GM23338 (cell line): ENCODE results near the gene STXBP5. TPM values are rescaled to one million over a fixed set of nuclear protein-coding genes. Genes with fewer than 3 reads are reported as not detected.
"Not testable (repeated sequence)": the region's sequence is repeated elsewhere in the genome, so short reads cannot be mapped to it uniquely, and the experiment has no call there.

Experiments used
- ATAC-seq: fragments of 200-7000 bp; cut with Tn5 transposase; 3 replicates; pipeline ENCODE4 v1.9.1; 2020
- DNase-seq: peaks from one replicate; pipeline ENCODE4 v3.0.0-alpha.2; 2015; ENCODE audit warnings: low spot score
- H2AFZ ChIP-seq: fragments of 200-600 bp; sonication (generic); 2 replicates; pipeline ENCODE4 v1.8.0; 2016; ENCODE audit warnings: antibody characterized with exemption, mild to moderate bottlenecking, moderate library complexity
- H3F3A ChIP-seq: fragments of 200-600 bp; sonication (generic); replicated peaks from 2 replicates; pipeline ENCODE4 v1.8.0; 2017; ENCODE audit warnings: antibody characterized with exemption, mixed run types, low read depth
- H3K27ac ChIP-seq: fragments of 200-600 bp; sonication (generic); 2 replicates; pipeline ENCODE4 v1.6.1; 2016; ENCODE audit warnings: low read depth
- H3K27me3 ChIP-seq: fragments of 200-600 bp; sonication (generic); 2 replicates; pipeline ENCODE4 v1.8.0; 2016; ENCODE audit warnings: mild to moderate bottlenecking, mixed run types, moderate library complexity; ENCODE audit not compliant: insufficient read depth
- H3K36me3 ChIP-seq: fragments of 200-600 bp; sonication (generic); 2 replicates; pipeline ENCODE4 v1.8.0; 2016; ENCODE audit warnings: mild to moderate bottlenecking; ENCODE audit not compliant: insufficient read depth
- H3K4me1 ChIP-seq: fragments of 200-600 bp; sonication (generic); 2 replicates; pipeline ENCODE4 v1.8.0; 2016; ENCODE audit warnings: mild to moderate bottlenecking, moderate library complexity; ENCODE audit not compliant: insufficient read depth
- H3K4me2 ChIP-seq: fragments of 200-600 bp; sonication (generic); 2 replicates; pipeline ENCODE4 v1.7.1; 2017; ENCODE audit warnings: mixed run types
- H3K4me3 ChIP-seq: fragments of 200-600 bp; sonication (generic); 2 replicates; pipeline ENCODE4 v1.6.1; 2016; ENCODE audit warnings: mixed run types
- H3K79me2 ChIP-seq: fragments of 200-600 bp; sonication (generic); replicated peaks from 2 replicates; pipeline ENCODE4 v1.8.0; 2017; ENCODE audit warnings: mild to moderate bottlenecking; ENCODE audit not compliant: insufficient read depth
- H3K9me2 ChIP-seq: fragments of 200-600 bp; sonication (generic); 2 replicates; pipeline ENCODE4 v1.8.0; 2017; ENCODE audit not compliant: insufficient read depth
- H4K20me1 ChIP-seq: fragments of 200-600 bp; sonication (generic); replicated peaks from 2 replicates; pipeline ENCODE4 v1.8.0; 2017; ENCODE audit warnings: mild to moderate bottlenecking; ENCODE audit not compliant: insufficient read depth
- H3K27ac Mint-ChIP-seq: 2 replicates; pipeline ENCODE4 v1.8.0; 2020; ENCODE audit warnings: inconsistent platforms, mild to moderate bottlenecking, moderate library complexity, mixed read lengths
- H3K27me3 Mint-ChIP-seq: 3 replicates; pipeline ENCODE4 v1.8.0; 2022; ENCODE audit warnings: low read depth, mild to moderate bottlenecking, moderate library complexity, mixed read lengths, inconsistent platforms; ENCODE audit not compliant: insufficient read depth, poor library complexity
- H3K36me3 Mint-ChIP-seq: 3 replicates; pipeline ENCODE4 v1.8.0; 2021; ENCODE audit warnings: low read depth, mild to moderate bottlenecking, inconsistent platforms, moderate library complexity, mixed read lengths
- H3K4me1 Mint-ChIP-seq: 3 replicates; pipeline ENCODE4 v1.8.0; 2020; ENCODE audit warnings: mild to moderate bottlenecking, inconsistent platforms, mixed read lengths
- H3K4me3 Mint-ChIP-seq: 3 replicates; pipeline ENCODE4 v1.8.0; 2021; ENCODE audit warnings: moderate library complexity, mild to moderate bottlenecking, inconsistent platforms, mixed read lengths
- H3K9me3 Mint-ChIP-seq: 3 replicates; pipeline ENCODE4 v1.8.0; 2020; ENCODE audit warnings: moderate library complexity, mild to moderate bottlenecking, inconsistent platforms, mixed read lengths
- EZH2 ChIP-seq: fragments of 200-600 bp; sonication (generic); IDR thresholded peaks from one replicate; pipeline ENCODE4 v1.8.0; 2017; ENCODE audit warnings: antibody characterized with exemption, mild to moderate bottlenecking, low read depth; ENCODE audit not compliant: unreplicated experiment
- EZH2phosphoT487 ChIP-seq: fragments of 200-600 bp; sonication (generic); IDR thresholded peaks from one replicate; pipeline ENCODE4 v1.8.1; 2018; ENCODE audit warnings: antibody characterized with exemption; ENCODE audit not compliant: unreplicated experiment
- JUNB ChIP-seq: IDR thresholded peaks from one replicate; pipeline ENCODE4 v1.6.1; 2016; ENCODE audit warnings: antibody characterized with exemption; ENCODE audit not compliant: unreplicated experiment
- NANOG ChIP-seq: IDR thresholded peaks from 2 replicates; pipeline ENCODE4 v1.6.1; 2016; ENCODE audit warnings: antibody characterized with exemption, borderline replicate concordance
- POLR2AphosphoS5 ChIP-seq: IDR thresholded peaks from 2 replicates; pipeline ENCODE4 v1.6.1; 2016; ENCODE audit warnings: antibody characterized with exemption, low read depth
- ZNF114 ChIP-seq: fragments of 250-450 bp; sonication (Bioruptor Pico); IDR thresholded peaks from 2 replicates; pipeline ENCODE4 v1.5.0; 2020; ENCODE audit warnings: mild to moderate bottlenecking, moderate library complexity
- ZNF331 ChIP-seq: fragments of 250-450 bp; sonication (Bioruptor Pico); IDR thresholded peaks from 2 replicates; pipeline ENCODE4 v1.5.0; 2020; ENCODE audit warnings: low read depth, mild to moderate bottlenecking, moderate library complexity
- polyA plus RNA-seq: library from polyadenylated mRNA; unstranded; fragments of >200 nt; fragmentation: Nextera tagmentation; extraction: Ambion mirVana; gene quantifications from 2 replicates; pipeline ENCODE4 v1.2.1, GENCODE V29; 2016
- total RNA-seq: library from RNA; depleted of rRNA; stranded (reverse); fragments of >200 nt; shearing (Covaris generic); gene quantifications from 2 replicates; pipeline ENCODE4 v1.2.3, GENCODE V29; 2014
- TF ChIP-seq, protein P1 (sequence below), 2 experiments: fragments of 200-600 bp in 1 of 2; sonication (generic) in 1 of 2; conservative IDR thresholded peaks; 2 replicates each; pipeline versions ENCODE4 v1.5.1 to v1.6.1; 2016 to 2017; ENCODE audit warnings: antibody characterized with exemption in 2 of 2, low read depth in 2 of 2, mild to moderate bottlenecking in 2 of 2, moderate library complexity in 1 of 2
- TF ChIP-seq, protein P2 (sequence below): IDR thresholded peaks from 2 replicates; pipeline ENCODE4 v1.6.1; 2016; ENCODE audit warnings: antibody characterized with exemption
- TF ChIP-seq, protein P3 (sequence below): fragments of 250-450 bp; sonication (Bioruptor Pico); IDR thresholded peaks from 2 replicates; pipeline ENCODE4 v1.5.0; 2020; ENCODE audit warnings: mild to moderate bottlenecking, moderate library complexity

STXBP5 gene
- total and polyA plus RNA-seq, 2 experiments from 2014 or later, result 3.9 to 17.8 TPM

DNA sequence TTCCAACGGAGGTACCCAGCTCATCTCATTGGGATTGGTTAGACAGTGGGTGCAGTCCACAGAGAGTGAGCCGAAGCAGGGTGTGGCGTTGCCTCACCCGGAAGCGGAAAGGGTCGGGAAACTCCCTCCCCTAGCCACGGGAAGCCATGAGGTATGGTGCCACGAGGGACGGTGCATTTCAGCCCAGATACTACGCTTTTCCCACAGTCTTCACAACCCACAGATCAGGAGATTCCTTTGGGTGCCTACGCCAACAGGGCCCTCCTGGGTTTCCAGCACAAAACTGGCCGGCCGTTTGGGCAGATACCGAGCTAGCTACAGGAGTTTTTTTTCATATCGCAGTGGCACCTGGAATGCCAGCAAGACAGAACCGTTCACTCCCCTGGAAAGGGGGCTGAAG lies 46.9 kb downstream of the STXBP5 start (continued):
- TF ChIP-seq, protein P1, sequence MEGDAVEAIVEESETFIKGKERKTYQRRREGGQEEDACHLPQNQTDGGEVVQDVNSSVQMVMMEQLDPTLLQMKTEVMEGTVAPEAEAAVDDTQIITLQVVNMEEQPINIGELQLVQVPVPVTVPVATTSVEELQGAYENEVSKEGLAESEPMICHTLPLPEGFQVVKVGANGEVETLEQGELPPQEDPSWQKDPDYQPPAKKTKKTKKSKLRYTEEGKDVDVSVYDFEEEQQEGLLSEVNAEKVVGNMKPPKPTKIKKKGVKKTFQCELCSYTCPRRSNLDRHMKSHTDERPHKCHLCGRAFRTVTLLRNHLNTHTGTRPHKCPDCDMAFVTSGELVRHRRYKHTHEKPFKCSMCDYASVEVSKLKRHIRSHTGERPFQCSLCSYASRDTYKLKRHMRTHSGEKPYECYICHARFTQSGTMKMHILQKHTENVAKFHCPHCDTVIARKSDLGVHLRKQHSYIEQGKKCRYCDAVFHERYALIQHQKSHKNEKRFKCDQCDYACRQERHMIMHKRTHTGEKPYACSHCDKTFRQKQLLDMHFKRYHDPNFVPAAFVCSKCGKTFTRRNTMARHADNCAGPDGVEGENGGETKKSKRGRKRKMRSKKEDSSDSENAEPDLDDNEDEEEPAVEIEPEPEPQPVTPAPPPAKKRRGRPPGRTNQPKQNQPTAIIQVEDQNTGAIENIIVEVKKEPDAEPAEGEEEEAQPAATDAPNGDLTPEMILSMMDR (conservative IDR thresholded peaks at IDR 0.05; ENCODE audit: low read depth in 2 of 2), result no peak
- no peak for TF ChIP-seq NANOG
- TF ChIP-seq ZNF331, result no peak
- TF ChIP-seq ZNF114 (CRISPR knock-in tag), result no peak
- TF ChIP-seq POLR2AphosphoS5, result no peak
- no peak for TF ChIP-seq EZH2

DNA sequence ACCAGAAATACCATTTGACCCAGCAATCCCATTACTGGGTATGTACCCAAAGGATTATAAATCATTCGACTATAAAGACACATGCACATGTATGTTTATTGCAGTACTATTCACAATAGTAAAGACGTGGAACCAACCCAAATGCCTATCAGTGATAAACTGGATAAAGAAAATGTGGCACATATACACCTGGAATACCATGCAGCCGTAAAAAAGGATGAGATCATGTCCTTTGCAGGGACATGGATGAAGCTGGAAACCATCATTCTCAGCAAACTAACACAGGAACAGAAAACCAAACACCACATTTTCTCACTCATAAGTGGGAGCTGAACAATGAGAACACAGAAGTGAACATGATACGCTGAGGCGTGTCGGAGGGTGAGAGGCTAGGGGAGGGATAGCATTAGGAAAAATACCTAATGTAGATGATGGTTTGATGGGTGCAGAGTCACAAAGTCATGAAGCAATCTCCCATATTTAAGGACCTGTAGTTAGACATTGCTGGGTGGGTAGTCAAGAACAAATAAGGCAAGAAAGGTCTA lies 50.8 kb downstream of the STXBP5 start:
- H3K4me3 ChIP-seq, H2AFZ ChIP-seq, DNase-seq, H3K27me3 Mint-ChIP-seq, H3K36me3 ChIP-seq, H3K27me3 ChIP-seq, H3K4me1 Mint-ChIP-seq, H3K27ac ChIP-seq, H4K20me1 ChIP-seq, H3K4me1 ChIP-seq, ATAC-seq, H3K4me2 ChIP-seq, H3K9me2 ChIP-seq, H3K79me2 ChIP-seq, H3K27ac Mint-ChIP-seq, H3F3A ChIP-seq, H3K4me3 Mint-ChIP-seq: not testable (repeated sequence)
- Mint-ChIP-seq H3K9me3 (peaks cover 22% of the 10 kb centered on the region), H3K36me3 (peaks cover 38% of the 10 kb centered on the region)

DNA sequence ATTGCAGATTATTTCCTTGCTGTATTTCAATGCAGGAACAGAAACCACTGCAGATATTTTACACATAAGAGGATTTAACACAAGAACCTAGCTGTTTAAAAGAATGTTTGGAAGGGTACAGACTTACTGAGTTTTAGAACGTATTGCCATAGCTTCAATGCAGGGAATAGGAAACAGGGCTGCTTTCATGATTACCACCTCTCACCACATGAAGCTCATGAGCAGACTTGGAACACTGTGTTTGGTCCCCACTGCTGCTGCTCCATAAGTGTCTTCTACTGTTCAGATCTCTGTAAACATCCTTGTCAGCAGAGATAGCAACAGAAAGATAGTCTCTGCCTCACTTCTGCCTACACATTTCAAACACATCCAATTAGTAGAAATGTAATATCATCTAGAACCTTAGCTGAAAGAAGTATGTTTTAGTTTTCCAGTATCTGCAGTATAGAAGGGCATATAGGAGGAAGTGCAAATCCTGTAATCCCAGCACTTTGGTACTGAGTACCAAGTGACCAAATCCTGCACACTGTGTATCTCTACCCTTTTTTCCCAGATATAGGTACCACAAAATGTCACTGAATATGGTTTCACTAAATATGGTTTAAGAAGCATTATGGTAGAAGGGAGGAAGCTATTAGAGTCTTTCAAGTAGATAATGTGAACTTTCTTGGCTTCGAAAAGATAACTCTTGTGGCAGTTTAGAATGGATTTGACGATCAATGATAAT lies 51.9 kb downstream of the STXBP5 start:
- DNase-seq (no peak), ATAC-seq (no peak)
- H3K79me2 ChIP-seq, result no peaks in the 10 kb centered on the region
- no peaks in the 10 kb centered on the region; the same call in 1 of the 2 replicates for H4K20me1 ChIP-seq
- no peaks in the 10 kb centered on the region for H3K27me3 Mint-ChIP-seq
- H3K27ac Mint-ChIP-seq, result no peak overlapping the region
- H2AFZ ChIP-seq, result no peak overlapping the region
- peaks cover 17% of the 10 kb centered on the region; the same call in 2 of the 3 replicates for H3K9me3 Mint-ChIP-seq
- H3K4me2 ChIP-seq, result no peak overlapping the region
- H3K4me3 Mint-ChIP-seq, result no peak overlapping the region
- H3K4me1 ChIP-seq, result no peaks in the 10 kb centered on the region
- no peak overlapping the region for H3K4me3 ChIP-seq
- no peaks in the 10 kb centered on the region for H3F3A ChIP-seq
- no peaks in the 10 kb centered on the region for H3K27me3 ChIP-seq
- no peaks in the 10 kb centered on the region for H3K9me2 ChIP-seq
- H3K36me3 Mint-ChIP-seq, result peaks cover 28% of the 10 kb centered on the region
- no peak overlapping the region for H3K27ac ChIP-seq
- H3K4me1 Mint-ChIP-seq, result no peaks in the 10 kb centered on the region
- H3K36me3 ChIP-seq, result no peaks in the 10 kb centered on the region
- no peak for TF ChIP-seq ZNF331
- TF ChIP-seq, protein P2, sequence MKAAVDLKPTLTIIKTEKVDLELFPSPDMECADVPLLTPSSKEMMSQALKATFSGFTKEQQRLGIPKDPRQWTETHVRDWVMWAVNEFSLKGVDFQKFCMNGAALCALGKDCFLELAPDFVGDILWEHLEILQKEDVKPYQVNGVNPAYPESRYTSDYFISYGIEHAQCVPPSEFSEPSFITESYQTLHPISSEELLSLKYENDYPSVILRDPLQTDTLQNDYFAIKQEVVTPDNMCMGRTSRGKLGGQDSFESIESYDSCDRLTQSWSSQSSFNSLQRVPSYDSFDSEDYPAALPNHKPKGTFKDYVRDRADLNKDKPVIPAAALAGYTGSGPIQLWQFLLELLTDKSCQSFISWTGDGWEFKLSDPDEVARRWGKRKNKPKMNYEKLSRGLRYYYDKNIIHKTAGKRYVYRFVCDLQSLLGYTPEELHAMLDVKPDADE, result no peak
- no peak for TF ChIP-seq EZH2phosphoT487
- TF ChIP-seq ZNF114 (CRISPR knock-in tag), result no peak
- TF ChIP-seq, protein P3, sequence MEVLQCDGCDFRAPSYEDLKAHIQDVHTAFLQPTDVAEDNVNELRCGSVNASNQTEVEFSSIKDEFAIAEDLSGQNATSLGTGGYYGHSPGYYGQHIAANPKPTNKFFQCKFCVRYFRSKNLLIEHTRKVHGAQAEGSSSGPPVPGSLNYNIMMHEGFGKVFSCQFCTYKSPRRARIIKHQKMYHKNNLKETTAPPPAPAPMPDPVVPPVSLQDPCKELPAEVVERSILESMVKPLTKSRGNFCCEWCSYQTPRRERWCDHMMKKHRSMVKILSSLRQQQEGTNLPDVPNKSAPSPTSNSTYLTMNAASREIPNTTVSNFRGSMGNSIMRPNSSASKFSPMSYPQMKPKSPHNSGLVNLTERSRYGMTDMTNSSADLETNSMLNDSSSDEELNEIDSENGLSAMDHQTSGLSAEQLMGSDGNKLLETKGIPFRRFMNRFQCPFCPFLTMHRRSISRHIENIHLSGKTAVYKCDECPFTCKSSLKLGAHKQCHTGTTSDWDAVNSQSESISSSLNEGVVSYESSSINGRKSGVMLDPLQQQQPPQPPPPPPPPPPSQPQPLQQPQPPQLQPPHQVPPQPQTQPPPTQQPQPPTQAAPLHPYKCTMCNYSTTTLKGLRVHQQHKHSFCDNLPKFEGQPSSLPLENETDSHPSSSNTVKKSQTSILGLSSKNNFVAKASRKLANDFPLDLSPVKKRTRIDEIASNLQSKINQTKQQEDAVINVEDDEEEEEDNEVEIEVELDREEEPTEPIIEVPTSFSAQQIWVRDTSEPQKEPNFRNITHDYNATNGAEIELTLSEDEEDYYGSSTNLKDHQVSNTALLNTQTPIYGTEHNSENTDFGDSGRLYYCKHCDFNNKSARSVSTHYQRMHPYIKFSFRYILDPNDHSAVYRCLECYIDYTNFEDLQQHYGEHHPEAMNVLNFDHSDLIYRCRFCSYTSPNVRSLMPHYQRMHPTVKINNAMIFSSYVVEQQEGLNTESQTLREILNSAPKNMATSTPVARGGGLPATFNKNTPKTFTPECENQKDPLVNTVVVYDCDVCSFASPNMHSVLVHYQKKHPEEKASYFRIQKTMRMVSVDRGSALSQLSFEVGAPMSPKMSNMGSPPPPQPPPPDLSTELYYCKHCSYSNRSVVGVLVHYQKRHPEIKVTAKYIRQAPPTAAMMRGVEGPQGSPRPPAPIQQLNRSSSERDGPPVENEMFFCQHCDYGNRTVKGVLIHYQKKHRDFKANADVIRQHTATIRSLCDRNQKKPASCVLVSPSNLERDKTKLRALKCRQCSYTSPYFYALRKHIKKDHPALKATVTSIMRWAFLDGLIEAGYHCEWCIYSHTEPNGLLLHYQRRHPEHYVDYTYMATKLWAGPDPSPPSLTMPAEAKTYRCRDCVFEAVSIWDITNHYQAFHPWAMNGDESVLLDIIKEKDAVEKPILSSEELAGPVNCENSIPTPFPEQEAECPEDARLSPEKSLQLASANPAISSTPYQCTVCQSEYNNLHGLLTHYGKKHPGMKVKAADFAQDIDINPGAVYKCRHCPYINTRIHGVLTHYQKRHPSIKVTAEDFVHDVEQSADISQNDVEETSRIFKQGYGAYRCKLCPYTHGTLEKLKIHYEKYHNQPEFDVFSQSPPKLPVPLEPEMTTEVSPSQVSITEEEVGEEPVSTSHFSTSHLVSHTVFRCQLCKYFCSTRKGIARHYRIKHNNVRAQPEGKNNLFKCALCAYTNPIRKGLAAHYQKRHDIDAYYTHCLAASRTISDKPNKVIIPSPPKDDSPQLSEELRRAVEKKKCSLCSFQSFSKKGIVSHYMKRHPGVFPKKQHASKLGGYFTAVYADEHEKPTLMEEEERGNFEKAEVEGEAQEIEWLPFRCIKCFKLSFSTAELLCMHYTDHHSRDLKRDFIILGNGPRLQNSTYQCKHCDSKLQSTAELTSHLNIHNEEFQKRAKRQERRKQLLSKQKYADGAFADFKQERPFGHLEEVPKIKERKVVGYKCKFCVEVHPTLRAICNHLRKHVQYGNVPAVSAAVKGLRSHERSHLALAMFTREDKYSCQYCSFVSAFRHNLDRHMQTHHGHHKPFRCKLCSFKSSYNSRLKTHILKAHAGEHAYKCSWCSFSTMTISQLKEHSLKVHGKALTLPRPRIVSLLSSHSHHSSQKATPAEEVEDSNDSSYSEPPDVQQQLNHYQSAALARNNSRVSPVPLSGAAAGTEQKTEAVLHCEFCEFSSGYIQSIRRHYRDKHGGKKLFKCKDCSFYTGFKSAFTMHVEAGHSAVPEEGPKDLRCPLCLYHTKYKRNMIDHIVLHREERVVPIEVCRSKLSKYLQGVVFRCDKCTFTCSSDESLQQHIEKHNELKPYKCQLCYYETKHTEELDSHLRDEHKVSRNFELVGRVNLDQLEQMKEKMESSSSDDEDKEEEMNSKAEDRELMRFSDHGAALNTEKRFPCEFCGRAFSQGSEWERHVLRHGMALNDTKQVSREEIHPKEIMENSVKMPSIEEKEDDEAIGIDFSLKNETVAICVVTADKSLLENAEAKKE (CRISPR knock-in tag), result no peak
- no peak for TF ChIP-seq POLR2AphosphoS5
- TF ChIP-seq JUNB, result no peak
- TF ChIP-seq EZH2, result no peak
